ENCODE data around the gene WDR93. TPM values are rescaled to one million over a fixed set of nuclear protein-coding genes. Genes with fewer than 3 reads are reported as not detected.

WDR93 gene
- total RNA-seq, 2 donors from 2014 or later, result 0.19 TPM; not detected in 1

DNA sequence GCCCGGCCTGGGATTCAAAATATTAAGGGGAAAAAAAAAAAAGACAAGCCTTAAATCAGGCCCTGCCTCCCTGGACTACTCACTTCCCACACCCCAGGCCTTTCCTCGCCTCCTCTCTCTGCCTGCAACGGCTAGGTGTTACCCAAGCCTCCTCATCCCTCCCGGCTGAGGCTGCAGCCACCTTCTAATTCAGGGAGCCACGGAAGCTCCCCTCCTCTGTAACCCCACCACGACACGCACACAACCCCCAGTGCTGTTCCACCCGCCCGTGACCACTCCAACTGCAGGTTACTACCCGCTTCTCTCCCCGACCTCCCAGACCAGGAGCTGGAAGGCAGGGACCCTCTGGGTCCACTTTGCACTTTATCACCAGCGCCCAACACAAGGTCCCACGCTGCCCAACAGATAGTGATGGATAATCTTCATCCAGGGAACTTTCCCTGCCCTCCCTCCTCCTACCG, 36.3 kb upstream of the WDR93 start:
- DNase-seq (no peak), ATAC-seq (replicated peaks in 1 of 2) (no peak)
- peak overlapping the region; percentile 86 to 89 for H3K4me3 Mint-ChIP-seq
- H3K9me3 Mint-ChIP-seq, result no peaks in the 10 kb centered on the region
- H3K27me3 Mint-ChIP-seq (ENCODE audit: low read depth), result peaks cover 59% of the 10 kb centered on the region
- no peak overlapping the region for H3K27ac Mint-ChIP-seq
- H3K4me1 Mint-ChIP-seq (ENCODE audit: low read depth), result peaks cover 21% of the 10 kb centered on the region
- no peaks in the 10 kb centered on the region for H3K36me3 Mint-ChIP-seq (ENCODE audit: insufficient read depth in 2 of 2)

DNA sequence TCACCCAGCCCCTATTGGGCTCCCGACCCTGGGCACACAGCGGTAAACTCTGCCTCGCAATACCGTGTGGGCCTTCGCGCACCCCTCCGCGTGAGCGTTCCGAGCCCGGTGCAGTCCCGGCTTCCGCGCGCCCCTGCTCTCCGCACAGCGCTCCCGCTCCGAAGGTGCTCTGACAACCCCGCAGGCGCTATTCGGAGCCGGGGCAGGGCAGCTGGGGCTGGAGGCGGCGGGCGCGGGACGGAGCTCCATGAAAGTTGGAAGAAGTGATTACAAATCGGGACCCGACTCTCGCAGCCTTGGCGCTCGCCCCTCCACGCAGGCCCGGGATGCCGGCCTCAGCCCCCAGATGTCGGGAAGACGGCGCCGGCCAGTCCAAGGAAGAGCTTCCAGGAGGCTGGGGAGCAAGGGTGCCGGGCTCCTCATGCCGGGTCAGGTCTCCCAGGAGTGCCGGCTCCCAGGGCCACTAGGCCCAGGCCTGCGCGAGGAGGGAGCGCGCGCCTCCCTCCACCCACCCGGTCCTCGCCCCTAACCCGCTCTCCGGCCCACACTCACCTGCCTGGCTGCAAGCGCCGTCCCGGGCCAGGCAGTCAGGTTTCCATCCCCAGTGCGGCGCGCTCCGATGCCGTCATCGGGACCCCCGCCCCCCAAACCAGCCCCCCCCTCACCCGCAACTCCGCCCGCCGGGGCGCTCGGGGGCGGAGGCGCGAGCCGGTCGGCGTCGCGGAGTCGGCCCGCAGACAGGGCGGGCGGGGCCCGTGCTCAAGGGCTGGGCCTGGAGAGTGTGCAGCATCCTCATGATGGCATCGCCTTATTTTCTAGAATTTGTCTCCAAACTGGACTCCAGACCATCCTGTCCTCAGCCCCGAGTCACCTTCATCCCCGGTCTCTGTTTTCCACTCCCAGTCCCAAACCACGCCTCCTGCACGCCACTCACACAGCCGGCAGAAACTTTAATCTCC, 35.5 kb upstream of the WDR93 start, which contains the start of gene KIF7:
TSS of gene KIF7 (minus strand) at position 621 of the 959 bp plus-strand sequence. CDS start 2,537 bp downstream, outside the sequence.
- Mint-ChIP-seq H3K27me3 (ENCODE audit: low read depth) (peaks cover 64% of the 10 kb centered on the region), H3K9me3 (no peaks in the 10 kb centered on the region), H3K36me3 (ENCODE audit: insufficient read depth in 2 of 2) (no peaks in the 10 kb centered on the region), H3K4me3 (peak within 1 kb of the TSS; percentile 87 to 89), H3K4me1 (ENCODE audit: low read depth) (peaks cover 21% of the 10 kb centered on the region), H3K27ac (no peak within 1 kb of the TSS)
- DNase-seq, result peak; percentile 42 to 43
- peak; percentile 76 to 78 for ATAC-seq (replicated peaks in 1 of 2)

DNA sequence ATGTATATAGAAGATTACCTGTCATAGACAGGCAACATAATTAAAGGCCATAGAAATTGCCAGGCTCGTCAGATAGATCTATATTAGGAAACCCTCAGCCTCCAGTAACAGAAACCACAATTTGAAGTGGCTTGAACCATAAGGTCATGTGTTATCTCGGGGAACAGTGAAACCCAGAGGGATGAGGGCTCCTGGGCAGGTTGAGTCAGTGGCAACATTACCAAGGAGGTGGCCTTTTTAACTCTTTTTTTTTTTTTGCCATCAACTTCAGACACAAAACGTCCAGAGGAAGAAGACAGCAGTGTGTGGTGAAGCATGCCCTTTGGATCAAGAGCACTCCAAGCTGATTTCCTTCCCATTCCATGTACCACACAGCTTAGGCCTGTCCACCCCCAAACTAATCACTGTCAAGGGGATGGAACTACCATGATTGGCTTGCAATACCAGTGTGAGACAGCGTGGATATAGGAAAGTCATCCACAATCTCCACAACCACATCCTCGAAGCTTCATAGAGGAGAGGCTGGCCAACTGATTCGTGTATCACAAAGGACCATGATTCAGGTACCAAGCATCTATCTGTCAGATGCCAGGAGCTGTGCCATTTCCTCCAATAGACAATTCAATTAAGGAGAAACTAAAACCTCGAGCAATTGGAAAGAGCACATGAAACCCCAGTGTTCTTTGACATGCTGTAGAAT, 34.3 kb upstream of the WDR93 start:
- Mint-ChIP-seq H3K9me3 (no peaks in the 10 kb centered on the region), H3K4me1 (ENCODE audit: low read depth) (peaks cover 21% of the 10 kb centered on the region), H3K4me3 (peak overlapping the region; percentile 87 to 89), H3K36me3 (ENCODE audit: insufficient read depth in 2 of 2) (no peaks in the 10 kb centered on the region), H3K27ac (no peak overlapping the region), H3K27me3 (ENCODE audit: low read depth) (peaks cover 75% of the 10 kb centered on the region)
- ATAC-seq (replicated peaks in 1 of 2) (peak in 1 of 2 donors; percentile 41), DNase-seq (no peak)

DNA sequence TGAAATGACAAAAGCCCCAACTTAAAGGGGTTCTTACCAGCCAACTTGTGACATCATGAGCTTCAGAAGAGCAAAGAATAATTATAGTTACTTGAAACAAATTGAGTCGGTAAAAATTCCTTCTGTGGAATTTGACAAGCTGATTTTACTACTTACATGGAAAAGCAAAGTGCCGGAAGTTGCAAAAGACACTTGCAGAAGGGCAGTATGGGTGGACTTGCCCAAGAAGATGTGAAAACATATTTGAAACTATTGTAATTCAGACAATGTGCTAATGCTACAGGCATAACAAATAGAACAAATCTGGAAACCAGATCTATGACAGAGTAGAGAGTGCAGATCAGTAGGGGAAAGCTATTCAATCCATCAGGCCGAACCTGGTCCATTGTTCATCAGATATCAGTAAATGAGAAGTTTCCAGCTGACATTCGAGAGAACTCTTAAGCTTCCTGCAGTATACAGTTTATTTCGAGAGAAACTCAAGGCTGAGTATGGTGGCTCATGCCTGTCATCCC, 32.9 kb upstream of the WDR93 start:
- H3K9me3 Mint-ChIP-seq, result no peaks in the 10 kb centered on the region
- no peaks in the 10 kb centered on the region for H3K36me3 Mint-ChIP-seq (ENCODE audit: insufficient read depth in 2 of 2)
- peaks cover 21% of the 10 kb centered on the region for H3K4me1 Mint-ChIP-seq (ENCODE audit: low read depth)
- no peak for ATAC-seq (replicated peaks in 1 of 2)
- H3K27ac Mint-ChIP-seq, result no peak overlapping the region
- DNase-seq, result no peak
- H3K4me3 Mint-ChIP-seq, result no peak overlapping the region
- H3K27me3 Mint-ChIP-seq (ENCODE audit: low read depth), result peaks cover 76% of the 10 kb centered on the region

DNA sequence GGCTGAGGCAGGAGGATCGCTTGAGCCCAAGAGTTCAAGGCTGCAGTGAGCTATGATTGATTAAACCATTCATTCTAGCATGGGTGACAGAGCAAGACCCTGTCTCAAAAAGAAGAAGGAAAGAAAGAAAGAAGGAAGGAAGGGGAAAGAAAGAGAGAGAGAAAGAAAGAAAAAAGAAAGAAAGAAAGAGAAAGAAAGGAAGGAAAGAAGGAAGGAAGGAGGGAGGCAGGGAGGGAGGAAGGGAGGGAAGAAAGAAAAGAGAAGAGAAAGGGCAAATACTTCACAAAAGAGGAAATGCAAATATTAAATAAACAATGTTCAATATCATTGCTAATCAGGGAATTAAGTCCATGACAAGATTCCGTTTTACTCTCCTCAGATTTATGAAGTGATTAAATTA, 31.3 kb upstream of the WDR93 start:
- no peak for ATAC-seq (replicated peaks in 1 of 2)
- no peak for DNase-seq
- Mint-ChIP-seq H3K36me3 (ENCODE audit: insufficient read depth in 2 of 2) (no peaks in the 10 kb centered on the region), H3K4me1 (ENCODE audit: low read depth) (peaks cover 15% of the 10 kb centered on the region), H3K9me3 (no peaks in the 10 kb centered on the region), H3K27ac (no peak overlapping the region), H3K4me3 (no peak overlapping the region), H3K27me3 (ENCODE audit: low read depth) (peaks cover 68% of the 10 kb centered on the region)

DNA sequence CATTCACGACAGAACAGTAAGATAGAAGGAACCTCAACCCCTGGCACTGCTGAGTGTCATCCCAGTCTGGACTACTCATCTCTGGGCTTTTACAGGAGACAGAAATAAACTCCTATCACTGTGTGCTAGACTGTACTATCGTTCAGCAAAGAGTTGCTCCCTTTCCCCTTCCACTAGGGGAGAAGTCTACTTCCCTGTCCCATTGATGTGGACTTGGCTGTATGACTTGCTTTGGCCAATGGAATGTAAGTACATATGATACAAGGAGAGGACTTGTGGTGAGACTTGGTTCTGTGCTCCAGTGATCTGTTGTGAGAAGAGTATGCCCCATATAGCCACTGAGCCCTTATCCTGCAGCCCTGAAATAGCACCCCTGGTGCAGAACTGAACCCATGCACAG, 30.1 kb upstream of the WDR93 start:
- Mint-ChIP-seq H3K4me1 (ENCODE audit: low read depth) (peaks cover 6% of the 10 kb centered on the region), H3K9me3 (no peaks in the 10 kb centered on the region), H3K27ac (no peak overlapping the region), H3K36me3 (ENCODE audit: insufficient read depth in 2 of 2) (no peaks in the 10 kb centered on the region), H3K4me3 (no peak overlapping the region), H3K27me3 (ENCODE audit: low read depth) (peaks cover 68% of the 10 kb centered on the region)
- ATAC-seq (replicated peaks in 1 of 2), result no peak
- no peak for DNase-seq

DNA sequence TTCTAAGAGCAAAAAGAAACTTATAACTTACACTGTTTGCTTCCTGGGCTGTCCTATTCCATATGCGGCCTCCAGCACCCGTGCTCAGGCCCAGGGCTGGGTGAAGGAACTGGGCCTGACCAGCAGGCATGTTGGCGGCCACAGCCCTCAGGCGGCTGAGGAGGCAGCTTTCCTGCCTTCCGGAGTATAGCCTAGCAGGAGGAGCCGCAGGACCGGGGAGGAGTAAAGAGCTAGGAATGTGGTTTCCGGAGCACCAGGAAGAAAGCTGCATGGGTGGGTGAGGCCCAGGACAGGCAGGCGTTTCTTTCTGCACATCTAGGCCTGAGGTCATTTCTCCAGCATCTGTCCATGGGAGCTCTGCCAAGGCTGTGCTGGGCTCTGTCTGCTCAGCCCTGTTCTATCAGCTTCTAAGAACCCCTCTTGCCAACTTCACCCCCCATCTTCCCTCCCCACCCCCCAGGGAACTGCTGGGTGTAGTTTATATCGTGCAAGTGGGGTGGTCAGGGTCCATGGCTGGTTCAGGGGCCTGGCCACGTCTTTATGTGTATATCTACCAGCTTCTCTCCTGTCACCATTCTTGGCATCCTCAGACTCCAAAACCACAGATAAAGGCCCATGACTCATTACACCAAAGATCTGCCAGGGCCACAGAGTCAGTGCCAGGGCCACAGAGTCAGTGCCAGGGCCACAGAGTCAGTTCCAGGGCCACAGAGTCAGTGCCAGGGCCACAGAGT, 27.6 kb upstream of the WDR93 start:
- Mint-ChIP-seq H3K9me3 (no peaks in the 10 kb centered on the region), H3K27ac (no peak overlapping the region), H3K4me3 (no peak overlapping the region), H3K27me3 (ENCODE audit: low read depth) (peaks cover 46% of the 10 kb centered on the region), H3K4me1 (ENCODE audit: low read depth) (no peaks in the 10 kb centered on the region), H3K36me3 (ENCODE audit: insufficient read depth in 2 of 2) (no peaks in the 10 kb centered on the region)
- DNase-seq (no peak), ATAC-seq (replicated peaks in 1 of 2) (no peak)

DNA sequence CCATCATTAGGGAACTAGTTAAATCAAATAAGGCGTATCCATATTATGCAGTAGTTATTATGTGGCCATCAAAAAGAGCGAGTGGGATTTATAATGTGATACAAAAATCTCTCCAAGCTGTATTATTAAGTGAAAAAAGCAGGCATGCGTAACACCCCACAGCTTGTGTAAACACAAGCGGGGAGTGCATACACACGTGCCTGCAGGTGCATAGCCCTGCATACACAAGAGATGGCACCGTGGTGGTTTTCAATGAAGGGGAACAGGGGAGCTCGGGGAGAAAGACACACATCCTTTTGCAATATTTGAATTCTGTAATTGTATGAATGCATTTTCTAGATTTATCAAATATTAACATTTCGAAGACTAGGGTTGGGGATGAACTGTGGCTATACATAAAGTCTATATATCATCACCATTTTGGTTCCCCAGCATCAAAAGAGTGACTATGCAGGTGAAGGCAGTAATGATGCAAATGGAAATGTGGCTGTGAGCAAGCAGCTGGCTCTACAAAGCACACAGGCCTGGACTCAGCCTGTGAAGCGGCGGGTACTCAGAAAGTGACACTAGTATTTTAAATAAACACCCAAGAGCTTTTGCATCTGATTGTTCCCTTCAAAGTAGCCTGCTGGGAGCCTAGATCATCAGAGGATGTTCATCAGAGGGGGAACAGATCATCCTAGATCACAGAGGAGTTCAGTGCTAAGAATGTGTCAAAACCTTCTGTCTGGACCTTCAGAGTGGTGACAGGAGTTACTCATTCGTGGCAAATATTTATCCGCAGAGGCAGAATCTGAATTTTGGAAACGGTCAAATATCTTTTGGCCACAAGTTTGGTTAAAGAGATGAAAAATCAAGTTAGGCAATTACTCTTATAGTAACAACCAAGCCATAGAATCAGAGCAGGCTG, 25.9 kb upstream of the WDR93 start:
- H3K9me3 Mint-ChIP-seq, result no peaks in the 10 kb centered on the region

DNA sequence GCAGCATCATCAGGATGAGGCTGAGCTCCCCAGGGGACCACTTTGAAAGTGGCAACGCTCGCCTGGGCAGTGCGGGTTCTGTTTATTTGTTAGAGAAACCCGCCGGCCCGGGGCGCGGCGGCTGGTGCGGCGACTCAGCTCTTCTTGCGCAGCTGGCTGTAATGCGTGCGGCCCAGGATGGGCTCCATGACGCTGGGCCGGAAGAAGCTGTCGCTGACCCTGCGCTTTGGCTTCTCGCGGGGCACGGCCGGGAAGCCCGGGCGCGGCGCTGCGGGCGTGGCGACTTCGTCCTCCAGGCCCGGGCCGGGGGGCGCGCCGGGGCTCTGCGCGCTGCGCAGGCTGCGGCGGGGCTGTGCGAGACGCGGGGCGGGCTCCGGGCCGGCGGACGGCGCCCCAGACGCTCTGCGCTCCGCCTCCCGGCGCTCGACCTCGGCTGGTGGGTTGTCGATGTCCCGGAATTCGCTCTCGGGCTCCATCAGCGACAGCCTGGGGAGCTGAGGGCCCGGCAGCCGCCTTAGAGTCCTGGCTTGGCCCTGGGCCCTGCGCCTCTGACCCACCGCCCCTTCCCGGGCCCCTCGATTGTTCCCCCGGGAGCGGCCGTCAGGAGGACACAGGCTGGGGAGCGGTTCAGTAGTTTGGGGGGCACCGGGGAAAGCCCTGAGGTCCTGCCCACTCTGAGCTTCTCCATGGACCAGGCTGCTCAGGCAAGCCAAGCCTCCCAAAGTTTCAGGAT, 25.0 kb upstream of the WDR93 start:
- no peaks in the 10 kb centered on the region for H3K4me1 Mint-ChIP-seq (ENCODE audit: low read depth)
- ATAC-seq (replicated peaks in 1 of 2) (peak; percentile 84), DNase-seq (peak; percentile 34 to 41)
- H3K36me3 Mint-ChIP-seq (ENCODE audit: insufficient read depth in 2 of 2), result no peaks in the 10 kb centered on the region
- peaks cover 28% of the 10 kb centered on the region for H3K27me3 Mint-ChIP-seq (ENCODE audit: low read depth)
- H3K4me3 Mint-ChIP-seq, result peak overlapping the region; percentile 38 to 47
- no peak overlapping the region for H3K27ac Mint-ChIP-seq
- H3K9me3 Mint-ChIP-seq, result no peaks in the 10 kb centered on the region

More for the DNA sequence above, 25.9 kb upstream of the WDR93 start:
- H3K4me1 Mint-ChIP-seq (ENCODE audit: low read depth), result no peaks in the 10 kb centered on the region
- no peak overlapping the region for H3K27ac Mint-ChIP-seq
- peak overlapping the region; percentile 50 to 76 for H3K4me3 Mint-ChIP-seq
- H3K36me3 Mint-ChIP-seq (ENCODE audit: insufficient read depth in 2 of 2), result no peaks in the 10 kb centered on the region
- no peak for DNase-seq
- peaks cover 35% of the 10 kb centered on the region for H3K27me3 Mint-ChIP-seq (ENCODE audit: low read depth)
- no peak for ATAC-seq (replicated peaks in 1 of 2)

DNA sequence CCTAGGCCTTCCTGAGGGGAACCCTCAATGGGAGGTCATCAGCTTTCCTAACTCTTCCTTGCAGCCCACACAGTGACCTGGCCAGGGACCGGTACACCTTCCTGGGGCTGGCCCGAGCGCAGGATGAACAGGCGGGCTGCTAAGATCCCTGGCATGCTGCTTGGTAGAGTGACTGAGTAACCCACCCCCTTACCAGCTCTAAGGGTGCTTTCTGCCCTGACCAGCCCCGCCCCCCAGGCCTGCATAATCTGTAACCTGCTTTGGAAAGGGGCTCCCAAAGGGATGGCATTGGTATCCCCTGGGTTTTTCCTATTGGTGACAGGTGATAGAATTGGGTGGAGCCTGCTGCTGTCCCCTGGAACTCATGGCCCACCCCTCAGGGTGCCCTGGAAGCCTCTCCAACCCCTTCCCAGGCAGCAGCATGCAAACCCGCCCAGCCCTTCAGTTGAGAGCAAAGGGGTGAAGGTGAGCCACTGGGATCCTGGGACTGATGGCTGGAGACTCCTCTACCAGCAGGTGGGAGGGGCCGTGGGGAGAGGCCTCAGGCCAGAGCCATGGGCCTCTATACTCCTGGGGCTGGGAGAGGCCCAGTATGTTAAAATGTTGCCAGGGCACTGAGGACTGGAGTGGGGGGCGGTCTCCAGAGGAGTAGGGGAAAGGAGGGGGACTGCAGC, 24.3 kb upstream of the WDR93 start:
- no peak for ATAC-seq (replicated peaks in 1 of 2)
- H3K36me3 Mint-ChIP-seq (ENCODE audit: insufficient read depth in 2 of 2), result no peaks in the 10 kb centered on the region
- H3K4me3 Mint-ChIP-seq, result peak overlapping the region; percentile 38 to 47
- no peaks in the 10 kb centered on the region for H3K4me1 Mint-ChIP-seq (ENCODE audit: low read depth)
- H3K27me3 Mint-ChIP-seq (ENCODE audit: low read depth), result peaks cover 22% of the 10 kb centered on the region
- no peak overlapping the region for H3K27ac Mint-ChIP-seq
- DNase-seq, result no peak
- H3K9me3 Mint-ChIP-seq, result no peaks in the 10 kb centered on the region
